Epithelial cell of proximal tubule (primary cell): Measurements from ENCODE around the gene MLKL. TPM values are rescaled to one million over a fixed set of nuclear protein-coding genes. Genes with fewer than 3 reads are reported as not detected.
A peak's percentile ranks its signal among the peaks of the same experiment; 100 is the strongest.
"Not testable (repeated sequence)": the region's sequence is repeated elsewhere in the genome, so short reads cannot be mapped to it uniquely, and the experiment has no call there.

Experiments
- DNase-seq: peaks from one replicate; pipeline ENCODE4 v3.0.0-alpha.2; 2011; ENCODE audit warnings: low read depth
- H3K4me3 ChIP-seq: 2 replicates; pipeline ENCODE4 v1.5.1; 2011; ENCODE audit warnings: low read depth, mild to moderate bottlenecking, low read length
- CTCF ChIP-seq: conservative IDR thresholded peaks from 2 replicates; pipeline ENCODE4 v1.5.1; 2012; ENCODE audit warnings: low read depth, mild to moderate bottlenecking, low read length
- total RNA-seq: library from RNA; depleted of rRNA; stranded (reverse); fragments of >200 nt; gene quantifications from 2 replicates; pipeline ENCODE4 v1.2.3, GENCODE V29; 2015

MLKL gene
- total RNA-seq, 1 donor from 2014 or later: 16.9 TPM

- H3K4me3 ChIP-seq: no peak overlapping the region
- TF ChIP-seq CTCF: no peak
- no peak for DNase-seq
Measured at GRCh38 chr16:74682556-74682955, 18.1 kb downstream of the MLKL start.

GRCh38 chr16:74680681-74681080, 20.0 kb downstream of the MLKL start:
- TF ChIP-seq CTCF: no peak
- no peak overlapping the region for H3K4me3 ChIP-seq
- no peak for DNase-seq

GRCh38 chr16:74679983-74680382, 20.7 kb downstream of the MLKL start:
- no peak for DNase-seq
- H3K4me3 ChIP-seq: no peak overlapping the region
- TF ChIP-seq CTCF: no peak

DNA sequence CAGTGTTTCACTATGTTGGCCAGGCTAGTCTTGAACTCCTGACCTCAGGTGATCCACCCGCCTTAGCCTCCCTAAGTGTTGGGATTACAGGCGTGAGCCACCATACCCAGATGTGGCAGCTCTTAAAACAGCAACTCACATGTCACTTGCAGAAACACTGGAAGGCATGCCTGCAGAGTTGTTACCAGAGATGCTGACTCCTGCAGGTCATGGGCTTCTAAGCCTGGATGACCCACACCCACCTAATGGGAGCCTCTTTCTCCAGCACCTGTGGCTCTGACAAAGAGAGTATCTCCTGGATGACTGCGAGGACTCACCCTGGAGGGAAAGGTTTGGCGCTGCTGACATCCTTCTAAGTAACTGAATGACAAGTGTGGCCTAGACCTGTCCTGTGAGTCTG, 22.8 kb downstream of the MLKL start:
- no peak overlapping the region for H3K4me3 ChIP-seq
- no peak for TF ChIP-seq CTCF
- no peak for DNase-seq

DNA sequence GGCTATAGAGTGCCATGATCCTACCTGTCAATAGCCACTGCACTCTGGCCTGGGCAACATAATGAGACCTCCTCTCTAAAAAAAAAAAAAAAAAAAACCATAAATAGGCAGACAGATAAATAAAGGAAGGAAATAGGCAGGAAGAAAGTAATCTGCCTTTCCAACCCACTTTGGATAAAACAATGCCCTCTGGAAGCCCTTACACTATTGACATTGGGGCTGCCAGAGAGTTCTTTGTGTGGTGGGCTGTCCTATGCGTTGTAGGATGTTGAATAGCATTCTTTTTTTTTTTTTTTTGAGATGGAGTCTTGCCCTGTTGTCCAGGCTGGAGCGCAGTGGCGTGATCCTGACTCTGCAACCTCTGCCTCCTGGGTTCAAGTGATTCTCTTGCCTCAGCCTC, 26.8 kb downstream of the MLKL start:
- H3K4me3 ChIP-seq: no peak overlapping the region
- TF ChIP-seq CTCF: no peak
- DNase-seq: no peak

GRCh38 chr16:74668877-74669276, 31.8 kb downstream of the MLKL start:
- not testable (repeated sequence) for DNase-seq, H3K4me3 ChIP-seq

- no peak for DNase-seq
- peak overlapping the region; percentile 97 for H3K4me3 ChIP-seq
- TF ChIP-seq CTCF: no peak
Measured at GRCh38 chr16:74667255-74667700, 33.4 kb downstream of the MLKL start.
